ENCODE results near the gene FBXW11. TPM values are rescaled to one million over a fixed set of nuclear protein-coding genes. Genes with fewer than 3 reads are reported as not detected.

Gene FBXW11
- total RNA-seq, 1 donor from 2014 or later, result 52.7 TPM

DNA sequence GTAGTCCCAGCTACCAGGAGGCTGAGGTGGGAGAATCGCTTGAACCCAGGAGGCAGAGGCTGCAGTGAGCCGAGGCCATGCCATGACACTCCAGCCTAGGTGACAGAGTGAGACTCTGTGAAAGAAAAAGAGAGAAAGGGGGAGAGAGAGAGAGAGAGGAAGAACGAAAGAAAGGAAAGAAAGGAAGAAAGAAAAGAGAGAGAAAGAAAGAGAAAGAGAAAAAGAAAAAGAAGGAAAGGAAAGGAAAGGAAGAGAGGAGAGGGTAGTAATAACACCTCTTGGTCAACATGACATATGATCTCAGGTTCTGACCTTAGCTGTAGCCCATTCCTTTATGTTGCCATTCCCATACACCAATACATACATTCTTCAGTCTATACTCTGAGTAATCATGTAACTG, 14.1 kb downstream of the FBXW11 start:
- no peaks in the 10 kb centered on the region for H3K9me3 Mint-ChIP-seq
- H3K27me3 Mint-ChIP-seq, result no peaks in the 10 kb centered on the region
- DNase-seq, result no peak
- H3K4me1 Mint-ChIP-seq, result peaks cover 77% of the 10 kb centered on the region
- H3K4me3 Mint-ChIP-seq, result no peak overlapping the region
- POLR2A ChIA-PET, result interaction anchor here (1.1 to 4.9 kb wide), 2 partner anchors 12 to 14 kb away, joined by 3 to 35 read pairs; partner anchors contain the start of gene FBXW11
- H3K36me3 Mint-ChIP-seq (ENCODE audit: low read depth), result peaks cover 57% of the 10 kb centered on the region
- TF ChIP-seq, protein P1, sequence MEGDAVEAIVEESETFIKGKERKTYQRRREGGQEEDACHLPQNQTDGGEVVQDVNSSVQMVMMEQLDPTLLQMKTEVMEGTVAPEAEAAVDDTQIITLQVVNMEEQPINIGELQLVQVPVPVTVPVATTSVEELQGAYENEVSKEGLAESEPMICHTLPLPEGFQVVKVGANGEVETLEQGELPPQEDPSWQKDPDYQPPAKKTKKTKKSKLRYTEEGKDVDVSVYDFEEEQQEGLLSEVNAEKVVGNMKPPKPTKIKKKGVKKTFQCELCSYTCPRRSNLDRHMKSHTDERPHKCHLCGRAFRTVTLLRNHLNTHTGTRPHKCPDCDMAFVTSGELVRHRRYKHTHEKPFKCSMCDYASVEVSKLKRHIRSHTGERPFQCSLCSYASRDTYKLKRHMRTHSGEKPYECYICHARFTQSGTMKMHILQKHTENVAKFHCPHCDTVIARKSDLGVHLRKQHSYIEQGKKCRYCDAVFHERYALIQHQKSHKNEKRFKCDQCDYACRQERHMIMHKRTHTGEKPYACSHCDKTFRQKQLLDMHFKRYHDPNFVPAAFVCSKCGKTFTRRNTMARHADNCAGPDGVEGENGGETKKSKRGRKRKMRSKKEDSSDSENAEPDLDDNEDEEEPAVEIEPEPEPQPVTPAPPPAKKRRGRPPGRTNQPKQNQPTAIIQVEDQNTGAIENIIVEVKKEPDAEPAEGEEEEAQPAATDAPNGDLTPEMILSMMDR (IDR thresholded peaks at IDR 0.05), result no peak
- ATAC-seq (ENCODE audit: low read depth), result no peak
- intact Hi-C loops (cut with micrococcal nuclease), result no loop called here
- peak overlapping the region; percentile 1 for H3K27ac Mint-ChIP-seq
- CTCF ChIA-PET, result interaction anchor here (1.0 to 1.1 kb wide), 2 partner anchors 81 to 196 kb away, joined by 3 to 5 read pairs; partner anchors contain the start of gene STK10

DNA sequence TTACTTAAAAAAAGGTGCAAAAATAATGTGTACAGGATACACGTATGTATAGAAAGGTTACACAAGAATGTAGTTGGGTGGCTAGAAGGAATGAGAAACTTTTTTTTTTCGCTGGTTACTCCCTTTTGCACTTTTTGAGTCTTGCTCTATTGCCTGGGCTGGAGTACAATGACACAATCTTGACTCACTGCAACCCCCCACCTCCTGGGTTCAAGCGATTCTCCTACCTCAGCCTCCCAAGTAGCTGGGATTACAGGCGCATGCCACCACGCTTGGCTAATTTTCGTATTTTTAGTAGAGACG, 15.8 kb downstream of the FBXW11 start:
- Mint-ChIP-seq H3K27me3 (no peaks in the 10 kb centered on the region), H3K36me3 (ENCODE audit: low read depth) (peaks cover 50% of the 10 kb centered on the region), H3K27ac (no peak overlapping the region), H3K4me3 (no peak overlapping the region), H3K4me1 (peaks cover 69% of the 10 kb centered on the region), H3K9me3 (no peaks in the 10 kb centered on the region)
- intact Hi-C loops (cut with micrococcal nuclease), result loop anchor here (1.0 kb wide), 1 partner anchor 9 kb away; no protein-coding TSS in a partner anchor
- ChIA-PET POLR2A (interaction anchor here (0.7 to 1.5 kb wide), 2 partner anchors 16 to 69 kb away, joined by 3 to 4 read pairs; partner anchors contain the start of gene FBXW11), CTCF (interaction anchor here (0.7 kb wide), 1 partner anchor 78 kb away, joined by 3 read pairs; no protein-coding TSS in a partner anchor)
- ATAC-seq (ENCODE audit: low read depth), result no peak
- TF ChIP-seq, protein P1 (IDR thresholded peaks at IDR 0.05), result no peak
- no peak for DNase-seq

- H3K27me3 Mint-ChIP-seq, result no peaks in the 10 kb centered on the region
- ATAC-seq (ENCODE audit: low read depth) (no peak), DNase-seq (no peak)
- intact Hi-C loops (cut with micrococcal nuclease), result loop anchor here (1.0 kb wide), 1 partner anchor 9 kb away; no protein-coding TSS in a partner anchor
- peaks cover 66% of the 10 kb centered on the region for H3K4me1 Mint-ChIP-seq
- no peaks in the 10 kb centered on the region for H3K9me3 Mint-ChIP-seq
- POLR2A ChIA-PET, result interaction anchor here (0.6 to 1.5 kb wide), 3 partner anchors 12 to 69 kb away, joined by 3 to 4 read pairs (median 3); partner anchors contain the start of gene FBXW11
- peaks cover 48% of the 10 kb centered on the region for H3K36me3 Mint-ChIP-seq (ENCODE audit: low read depth)
- H3K4me3 Mint-ChIP-seq, result no peak overlapping the region
- CTCF ChIA-PET, result interaction anchor here (0.7 kb wide), 1 partner anchor 78 kb away, joined by 3 read pairs; no protein-coding TSS in a partner anchor
- peak overlapping the region; percentile 30 for H3K27ac Mint-ChIP-seq
- TF ChIP-seq, protein P1 (IDR thresholded peaks at IDR 0.05), result no peak
These were observed 16.3 kb downstream of the FBXW11 start for GRCh38 chr5:171989946-171990712.

DNA sequence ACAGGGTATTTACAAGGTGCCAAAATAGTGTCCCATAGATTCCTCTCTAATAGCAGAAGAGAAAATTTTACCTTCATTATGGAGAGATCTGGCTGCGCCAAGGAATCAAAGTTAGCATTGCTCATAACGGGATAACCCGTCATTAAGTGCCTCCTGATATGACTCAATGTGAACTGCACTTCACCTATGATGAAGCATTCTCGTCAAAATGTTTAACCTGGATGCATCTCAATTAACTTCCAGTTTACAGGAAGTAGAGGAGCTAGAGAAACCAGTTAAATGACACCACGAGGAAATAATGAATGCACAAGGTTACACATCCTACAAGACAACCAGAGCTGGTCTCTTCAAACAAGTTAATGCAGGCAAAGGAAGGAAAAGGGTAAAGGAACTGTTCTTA, 17.2 kb downstream of the FBXW11 start:
- ATAC-seq (ENCODE audit: low read depth) (peak; percentile 37), DNase-seq (no peak)
- intact Hi-C loops (cut with micrococcal nuclease), result no loop called here
- Mint-ChIP-seq H3K36me3 (ENCODE audit: low read depth) (peaks cover 45% of the 10 kb centered on the region), H3K4me3 (peak overlapping the region; percentile 4), H3K4me1 (peaks cover 68% of the 10 kb centered on the region), H3K27ac (no peak overlapping the region), H3K27me3 (no peaks in the 10 kb centered on the region), H3K9me3 (no peaks in the 10 kb centered on the region)
- TF ChIP-seq, protein P1 (IDR thresholded peaks at IDR 0.05), result no peak
- ChIA-PET CTCF (interaction anchor here (1.1 kb wide), 1 partner anchor 17 kb away, joined by 4 read pairs; the partner anchor contains the start of gene FBXW11), POLR2A (interaction anchor here (0.6 kb wide), 1 partner anchor 12 kb away, joined by 3 read pairs; no protein-coding TSS in a partner anchor)

DNA sequence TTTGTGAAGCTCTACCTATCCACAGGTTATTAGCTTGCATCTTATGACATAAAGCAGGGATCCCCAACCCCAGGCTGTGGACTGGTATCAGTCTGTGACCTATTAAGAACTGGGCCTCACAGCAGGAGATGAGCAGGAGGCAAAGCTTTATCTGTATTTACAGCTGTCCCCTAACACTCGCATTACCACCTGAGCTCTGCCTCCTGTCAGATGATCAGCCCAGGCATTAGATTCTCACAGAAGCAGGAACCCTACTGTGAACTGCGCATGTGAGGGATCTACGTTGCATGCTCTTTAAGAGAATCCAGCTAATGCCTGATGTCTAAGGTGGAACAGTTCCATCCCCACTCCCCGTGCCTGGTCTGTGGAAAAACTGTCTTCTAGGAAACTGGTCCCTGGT, 19.7 kb downstream of the FBXW11 start:
- no peaks in the 10 kb centered on the region for H3K9me3 Mint-ChIP-seq
- intact Hi-C loops (cut with micrococcal nuclease), result no loop called here
- ATAC-seq (ENCODE audit: low read depth), result no peak
- H3K4me3 Mint-ChIP-seq, result no peak overlapping the region
- ChIA-PET CTCF (interaction anchor here (0.6 to 1.3 kb wide), 2 partner anchors 12 to 77 kb away, joined by 3 to 4 read pairs; no protein-coding TSS in a partner anchor), POLR2A (interaction anchor here (0.9 kb wide), 1 partner anchor 24 kb away, joined by 4 read pairs; no protein-coding TSS in a partner anchor)
- peak overlapping the region; percentile 46 for H3K27ac Mint-ChIP-seq
- peaks cover 69% of the 10 kb centered on the region for H3K4me1 Mint-ChIP-seq
- H3K36me3 Mint-ChIP-seq (ENCODE audit: low read depth), result peaks cover 37% of the 10 kb centered on the region
- no peak for DNase-seq
- TF ChIP-seq, protein P1 (IDR thresholded peaks at IDR 0.05), result no peak
- no peaks in the 10 kb centered on the region for H3K27me3 Mint-ChIP-seq
